IMR-90 (cell line): ENCODE data around the gene RAMP3. TPM values are rescaled to one million over a fixed set of nuclear protein-coding genes. Genes with fewer than 3 reads are reported as not detected.

Experiments used
- ATAC-seq: fragments of 200-7000 bp; cut with Tn5 transposase; 2 replicates; pipeline ENCODE4 v1.9.1; 2020; ENCODE audit warnings: low read depth, mild to moderate bottlenecking, moderate library complexity
- BruUV-seq: library from RNA; stranded (reverse); fragments of 400-500 nt; replicated peaks from 2 replicates; lab custom pipeline; 2021; lab: Mats Ljungman, UMichigan
- CTCF ChIA-PET: fragments of 300-600 bp; formaldehyde crosslinking; extraction: SDS; loops from one replicate; lab custom pipeline; 2021; ENCODE audit warnings: antibody characterized with exemption; lab: Yijun Ruan, JAX
- POLR2A ChIA-PET: fragments of 300-600 bp; sonication (Branson Sonifier 250); formaldehyde crosslinking; loops from one replicate; lab custom pipeline; 2022; ENCODE audit warnings: antibody characterized with exemption; ENCODE audit not compliant: unreplicated experiment; lab: Charles Lee
- DNase-seq: peaks from one replicate; pipeline ENCODE4 v3.0.0; 2013
- H2AFZ ChIP-seq: replicated peaks from 2 replicates; pipeline ENCODE3; 2013; ENCODE audit warnings: low read length, mild to moderate bottlenecking; ENCODE audit not compliant: poor library complexity
- H2AK5ac ChIP-seq: 2 replicates; pipeline ENCODE4 v1.6.1; 2013; ENCODE audit warnings: low read depth, low read length, inconsistent platforms
- H2AK9ac ChIP-seq: replicated peaks from 2 replicates; pipeline ENCODE3; 2013; ENCODE audit warnings: mild to moderate bottlenecking, low read depth, low read length, moderate library complexity; ENCODE audit not compliant: poor library complexity
- H2BK120ac ChIP-seq: 2 replicates; pipeline ENCODE4 v1.6.1; 2013; ENCODE audit warnings: low read depth, low read length, inconsistent platforms
- H2BK15ac ChIP-seq: 3 replicates; pipeline ENCODE4 v1.6.1; 2013; ENCODE audit warnings: low read depth, low read length, inconsistent platforms
- H2BK20ac ChIP-seq: 2 replicates; pipeline ENCODE4 v1.6.1; 2013; ENCODE audit warnings: low read depth, mild to moderate bottlenecking, inconsistent platforms, low read length, moderate library complexity
- H2BK5ac ChIP-seq: 2 replicates; pipeline ENCODE4 v1.6.1; 2013; ENCODE audit warnings: mild to moderate bottlenecking, low read depth, low read length, inconsistent platforms; ENCODE audit not compliant: poor library complexity, severe bottlenecking
- H3K14ac ChIP-seq: replicated peaks from 2 replicates; pipeline ENCODE4 v1.6.1; 2013; ENCODE audit warnings: low read depth, low read length, inconsistent platforms
- H3K18ac ChIP-seq: 2 replicates; pipeline ENCODE4 v1.6.1; 2013; ENCODE audit warnings: low read depth, low read length, control low read depth
- H3K23ac ChIP-seq: 2 replicates; pipeline ENCODE4 v1.6.1; 2013; ENCODE audit warnings: low read depth, low read length, inconsistent platforms
- H3K27ac ChIP-seq: 2 replicates; pipeline ENCODE4 v1.5.1; 2013; ENCODE audit warnings: mild to moderate bottlenecking, control low read depth, low read length; ENCODE audit not compliant: insufficient read depth
- H3K27me3 ChIP-seq: 2 replicates; pipeline ENCODE4 v1.6.1; 2013; ENCODE audit warnings: low read length; ENCODE audit not compliant: control insufficient read depth, insufficient read depth
- H3K36me3 ChIP-seq: 2 replicates; pipeline ENCODE4 v1.6.1; 2013; ENCODE audit warnings: low read length, mixed read lengths; ENCODE audit not compliant: control insufficient read depth, insufficient read depth
- H3K4ac ChIP-seq: 2 replicates; pipeline ENCODE4 v1.6.1; 2013; ENCODE audit warnings: low read depth, low read length, inconsistent platforms
- H3K4me1 ChIP-seq: 2 replicates; pipeline ENCODE4 v1.6.1; 2013; ENCODE audit warnings: low read length, mixed read lengths; ENCODE audit not compliant: control insufficient read depth, insufficient read depth
- H3K4me2 ChIP-seq: 2 replicates; pipeline ENCODE4 v1.6.1; 2013; ENCODE audit warnings: low read depth, mild to moderate bottlenecking, control low read depth, low read length, moderate library complexity
- H3K4me3 ChIP-seq: 2 replicates; pipeline ENCODE4 v1.5.1; 2013; ENCODE audit warnings: low read depth, mild to moderate bottlenecking, control low read depth, low read length, moderate library complexity; ENCODE audit not compliant: insufficient read depth
- H3K56ac ChIP-seq: 2 replicates; pipeline ENCODE4 v1.6.1; 2013; ENCODE audit warnings: low read length, inconsistent platforms; ENCODE audit not compliant: insufficient read depth; ENCODE audit errors: extremely low read depth
- H3K79me1 ChIP-seq, 2 experiments: 2 replicates each; pipeline ENCODE4 v1.6.1; 2013; ENCODE audit warnings: low read length in 2 of 2, inconsistent platforms in 1 of 2, low read depth in 1 of 2
- H3K9ac ChIP-seq: 2 replicates; pipeline ENCODE4 v1.6.1; 2013; ENCODE audit warnings: low read depth, low read length, control low read depth
- H3K9me1 ChIP-seq: 2 replicates; pipeline ENCODE4 v1.6.1; 2013; ENCODE audit warnings: low read length, inconsistent platforms; ENCODE audit not compliant: insufficient read depth
- H3K9me3 ChIP-seq: 2 replicates; pipeline ENCODE4 v1.6.1; 2013; ENCODE audit warnings: low read length; ENCODE audit not compliant: control insufficient read depth, insufficient read depth
- H4K20me1 ChIP-seq: 2 replicates; pipeline ENCODE4 v1.6.1; 2013; ENCODE audit warnings: low read length, inconsistent platforms; ENCODE audit not compliant: insufficient read depth
- H4K5ac ChIP-seq: 2 replicates; pipeline ENCODE4 v1.6.1; 2013; ENCODE audit warnings: mild to moderate bottlenecking, low read depth, low read length, control low read depth
- H4K8ac ChIP-seq, 2 experiments: 2 replicates each; pipeline ENCODE4 v1.6.1; 2013; ENCODE audit warnings: low read depth in 2 of 2, low read length in 2 of 2, control low read depth in 1 of 2, inconsistent platforms in 1 of 2
- H4K91ac ChIP-seq: 2 replicates; pipeline ENCODE4 v1.6.1; 2013; ENCODE audit warnings: low read depth, low read length, inconsistent platforms; ENCODE audit not compliant: insufficient read depth
- BHLHE40 ChIP-seq: fragments of 150-350 bp; IDR thresholded peaks from 2 replicates; pipeline ENCODE4 v1.6.1; 2016; ENCODE audit warnings: mild to moderate bottlenecking, low read depth, low read length
- CHD1 ChIP-seq: IDR thresholded peaks from 2 replicates; pipeline ENCODE4 v1.6.1; 2012; ENCODE audit warnings: low read depth, low read length, improper control_type of control experiment
- CTCF ChIP-seq: conservative IDR thresholded peaks from 2 replicates; pipeline ENCODE4 v1.5.1; 2012; ENCODE audit warnings: mild to moderate bottlenecking, low read depth, low read length, improper control_type of control experiment
- ELK1 ChIP-seq: fragments of 150-350 bp; IDR thresholded peaks from 2 replicates; pipeline ENCODE4 v1.6.1; 2016; ENCODE audit warnings: low read depth, mild to moderate bottlenecking, low read length, moderate library complexity, borderline replicate concordance
- FOS ChIP-seq: fragments of 150-350 bp; IDR thresholded peaks from 2 replicates; pipeline ENCODE4 v1.6.1; 2016; ENCODE audit warnings: low read depth, low read length
- MAZ ChIP-seq: IDR thresholded peaks from 2 replicates; pipeline ENCODE4 v1.6.1; 2012; ENCODE audit warnings: low read depth, mild to moderate bottlenecking, low read length, improper control_type of control experiment, moderate library complexity, borderline replicate concordance
- MXI1 ChIP-seq: IDR thresholded peaks from 2 replicates; pipeline ENCODE4 v1.6.1; 2012; ENCODE audit warnings: low read depth, mild to moderate bottlenecking, low read length, moderate library complexity, borderline replicate concordance
- SMC3 ChIP-seq: fragments of 150-350 bp; IDR thresholded peaks from 2 replicates; pipeline ENCODE4 v1.6.1; 2016; ENCODE audit warnings: low read depth, mild to moderate bottlenecking, antibody characterized with exemption, low read length, moderate library complexity
- WGBS, 2 experiments: methylation state at CpG; one replicate each; pipeline versions ENCODE4 v1.1.5 to v1.1.7; 2013; ENCODE audit warnings: missing lambda C conversion rate in 2 of 2; ENCODE audit not compliant: insufficient read length in 1 of 2; ENCODE audit errors: extremely low coverage in 2 of 2; 5-methylcytosine and 5-hydroxymethylcytosine counted together
- dilution Hi-C: fragments of 300-500 bp; cut with HindIII; formaldehyde crosslinking; loops from one replicate; pipeline ENCODE4 v1.14.3; 2018; ENCODE audit warnings: low sequenced_read_pairs; ENCODE audit not compliant: unreplicated experiment
- in situ Hi-C: fragments of 300-500 bp; cut with MboI; formaldehyde crosslinking; loops from 3 replicates; pipeline ENCODE4 v1.14.3; 2019; ENCODE audit warnings: low sequenced_read_pairs, inconsistent platforms, mixed read lengths
- intact Hi-C: fragments of 100-400 bp; cut with micrococcal nuclease; formaldehyde crosslinking; loops from 2 replicates; pipeline ENCODE4 v1.10.0; 2022
- polyA plus RNA-seq, 3 experiments: library from polyadenylated mRNA; depleted of rRNA; stranded (reverse); fragments of >200 nt; gene quantifications; 2 replicates each; pipeline ENCODE4 v1.2.3, GENCODE V29; 2012; ENCODE audit warnings: low replicate concordance in 1 of 3
- total RNA-seq: library from RNA; depleted of rRNA; stranded (reverse); fragments of >200 nt; gene quantifications from 2 replicates; pipeline ENCODE4 v1.2.3, GENCODE V29; 2012

The RAMP3 gene
- total and polyA plus RNA-seq, 2 of the 4 experiments (the other 2 are of a cell fraction), result not detected

- no peaks in the 10 kb centered on the region for H4K20me1 ChIP-seq
- dilution Hi-C loops (no loop called here), in situ Hi-C loops (no loop called here), intact Hi-C loops (no loop called here)
- peak overlapping the region; percentile 43 for H2AFZ ChIP-seq
- H4K91ac ChIP-seq, result no peak overlapping the region
- H4K8ac ChIP-seq, result no peak overlapping the region
- H3K4me1 ChIP-seq, result no peaks in the 10 kb centered on the region
- ChIA-PET CTCF (no interaction called here), POLR2A (no interaction called here)
- H3K27ac ChIP-seq, result no peak overlapping the region
- no peak overlapping the region for H2BK5ac ChIP-seq
- H2BK20ac ChIP-seq, result no peak overlapping the region
- 20 to 100% methylated on average over 1 of the region's 11 CpGs for WGBS, 2 experiments
- no peak overlapping the region for H3K4ac ChIP-seq
- no peak overlapping the region for H3K4me2 ChIP-seq
- DNase-seq, result no peak
- H2AK5ac ChIP-seq, result no peak overlapping the region
- no peaks in the 10 kb centered on the region for H3K79me1 ChIP-seq
- H3K9ac ChIP-seq, result no peak overlapping the region
- no TSS peak for BruUV-seq
- no peak overlapping the region for H3K18ac ChIP-seq
- no peak overlapping the region for H3K14ac ChIP-seq
- H4K5ac ChIP-seq, result no peak overlapping the region
- H3K56ac ChIP-seq, result no peak overlapping the region
- no peak overlapping the region for H3K4me3 ChIP-seq
- no peak overlapping the region for H2AK9ac ChIP-seq
- no peak overlapping the region for H2BK15ac ChIP-seq
- TF ChIP-seq BHLHE40, result no peak
- no peak for TF ChIP-seq FOS
- TF ChIP-seq ELK1, result no peak
- no peak for TF ChIP-seq MXI1
- TF ChIP-seq SMC3, result no peak
- TF ChIP-seq CHD1, result no peak
- TF ChIP-seq CTCF, result no peak
- no peak for TF ChIP-seq MAZ
- no peaks in the 10 kb centered on the region for H3K36me3 ChIP-seq
- H3K9me1 ChIP-seq, result no peaks in the 10 kb centered on the region
- H2BK120ac ChIP-seq, result no peak overlapping the region
- peaks cover 19% of the 10 kb centered on the region for H3K27me3 ChIP-seq
- no peaks in the 10 kb centered on the region for H3K9me3 ChIP-seq
- H3K23ac ChIP-seq, result no peak overlapping the region
- no peak for ATAC-seq
Observed at GRCh38 chr7:45192621-45193041, 35.0 kb downstream of the RAMP3 start.
